ENCODE results near the gene TCTN1. TPM values are rescaled to one million over a fixed set of nuclear protein-coding genes. Genes with fewer than 3 reads are reported as not detected.
A peak's percentile ranks its signal among the peaks of the same experiment; 100 is the strongest.

The TCTN1 gene
- total and polyA plus RNA-seq, 2 of the 13 experiments (the other 11 are each of a cell fraction or from before 2014, with no cell fraction given): 13.6 to 16.0 TPM

DNA sequence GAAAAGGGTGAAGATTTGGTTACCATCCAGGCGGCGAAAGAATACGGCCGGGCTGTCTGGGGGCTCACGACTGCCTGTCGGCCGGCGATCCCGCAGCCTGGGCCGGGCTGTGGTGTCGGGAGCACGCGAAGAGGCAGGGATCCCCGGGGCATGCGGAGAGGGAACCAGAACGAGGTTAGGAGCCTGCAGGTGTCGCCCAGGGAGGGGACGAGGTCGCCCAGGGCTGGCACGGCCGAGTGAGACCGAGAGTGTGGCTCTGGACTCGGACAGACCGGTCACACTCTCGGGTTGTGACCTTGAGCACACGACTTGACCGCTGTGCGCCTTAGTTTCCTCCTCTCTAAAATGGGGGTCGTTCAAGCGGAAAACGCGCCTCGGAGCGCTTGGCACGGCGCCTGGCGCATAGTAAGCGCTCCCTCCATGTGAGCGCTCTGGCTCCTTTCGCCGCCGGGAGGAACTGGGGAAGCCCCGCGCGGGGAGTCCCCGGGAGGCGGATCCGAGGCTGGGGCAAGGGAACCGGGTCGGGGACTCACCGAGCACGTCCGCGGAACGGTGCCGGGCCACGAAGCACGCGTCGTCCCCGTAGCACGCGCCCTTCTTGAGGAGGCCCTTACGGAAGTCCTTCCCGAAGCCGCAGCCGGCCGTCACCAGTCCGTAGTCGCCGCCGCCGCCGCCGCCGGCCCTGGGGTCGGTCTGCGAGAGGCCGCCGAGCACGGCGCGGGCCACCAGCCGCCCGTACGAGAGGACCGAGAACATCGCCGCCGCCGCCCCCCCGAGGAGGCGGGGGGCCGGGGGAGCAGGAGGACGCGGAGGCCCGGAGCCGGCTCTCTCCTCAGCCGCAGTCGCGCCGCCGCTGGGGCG is 31.4 kb upstream of the TCTN1 start (continued):
- TF ChIP-seq ZBTB2 (CRISPR knock-in tag; IDR thresholded peaks at IDR 0.05; ENCODE audit: low read depth): no peak
- TF ChIP-seq ZNF674 (CRISPR knock-in tag; IDR thresholded peaks at IDR 0.05; ENCODE audit: low read depth): no peak
- no peak for TF ChIP-seq ZBTB46 (CRISPR knock-in tag; IDR thresholded peaks at IDR 0.05; ENCODE audit: borderline replicate concordance)
- TF ChIP-seq ZNF282 (IDR thresholded peaks at IDR 0.05; ENCODE audit: partially characterized antibody): no peak
- no peak for TF ChIP-seq CBX5 (CRISPR knock-in tag; IDR thresholded peaks at IDR 0.05; ENCODE audit: borderline replicate concordance)
- TF ChIP-seq SCMH1 (CRISPR knock-in tag; IDR thresholded peaks at IDR 0.05; ENCODE audit: borderline replicate concordance): no peak
- TF ChIP-seq ZNF232 (CRISPR knock-in tag; IDR thresholded peaks at IDR 0.05; ENCODE audit: borderline replicate concordance): no peak
- TF ChIP-seq HMGA1 (CRISPR knock-in tag; conservative IDR thresholded peaks at IDR 0.05): no peak
- no peak for TF ChIP-seq GLI4 (CRISPR knock-in tag; IDR thresholded peaks at IDR 0.05; ENCODE audit: borderline replicate concordance)
- peak; percentile 91 for TF ChIP-seq KMT2A (CRISPR knock-in tag; IDR thresholded peaks at IDR 0.05)
- no peak for TF ChIP-seq SALL2 (CRISPR knock-in tag; IDR thresholded peaks at IDR 0.05)
- no peak for TF ChIP-seq ZNF264 (CRISPR knock-in tag; IDR thresholded peaks at IDR 0.05)
- TF ChIP-seq RAD21 (CRISPR knock-in tag; IDR thresholded peaks at IDR 0.05): no peak
- no peak for TF ChIP-seq BORCS8-MEF2B (CRISPR knock-in tag; IDR thresholded peaks at IDR 0.05)
- no peak for TF ChIP-seq ZNF614 (CRISPR knock-in tag; IDR thresholded peaks at IDR 0.05; ENCODE audit: borderline replicate concordance)
- no peak for TF ChIP-seq FOXM1 (CRISPR knock-in tag; IDR thresholded peaks at IDR 0.05)
- TF ChIP-seq MAFG (CRISPR knock-in tag; IDR thresholded peaks at IDR 0.05): no peak
- peak; percentile 63; the same call in 1 of the 2 replicates for TF ChIP-seq ZNF350 (CRISPR knock-in tag; IDR thresholded peaks at IDR 0.05; ENCODE audit: borderline replicate concordance, low read depth)
- TF ChIP-seq KLF9 (CRISPR knock-in tag; IDR thresholded peaks at IDR 0.05; ENCODE audit: low read depth): no peak
- TF ChIP-seq ZNF224 (CRISPR knock-in tag; IDR thresholded peaks at IDR 0.05): 0 out of 2 replicates have a peak, but pooled peaks have one; percentile 24
- TF ChIP-seq, protein P1, sequence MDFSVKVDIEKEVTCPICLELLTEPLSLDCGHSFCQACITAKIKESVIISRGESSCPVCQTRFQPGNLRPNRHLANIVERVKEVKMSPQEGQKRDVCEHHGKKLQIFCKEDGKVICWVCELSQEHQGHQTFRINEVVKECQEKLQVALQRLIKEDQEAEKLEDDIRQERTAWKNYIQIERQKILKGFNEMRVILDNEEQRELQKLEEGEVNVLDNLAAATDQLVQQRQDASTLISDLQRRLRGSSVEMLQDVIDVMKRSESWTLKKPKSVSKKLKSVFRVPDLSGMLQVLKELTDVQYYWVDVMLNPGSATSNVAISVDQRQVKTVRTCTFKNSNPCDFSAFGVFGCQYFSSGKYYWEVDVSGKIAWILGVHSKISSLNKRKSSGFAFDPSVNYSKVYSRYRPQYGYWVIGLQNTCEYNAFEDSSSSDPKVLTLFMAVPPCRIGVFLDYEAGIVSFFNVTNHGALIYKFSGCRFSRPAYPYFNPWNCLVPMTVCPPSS (IDR thresholded peaks at IDR 0.05): no peak
- TF ChIP-seq FOSL2 (CRISPR knock-in tag; IDR thresholded peaks at IDR 0.05): no peak
- no peak for TF ChIP-seq ZNF230 (CRISPR knock-in tag; IDR thresholded peaks at IDR 0.05)
- TF ChIP-seq ZNF768 (CRISPR knock-in tag; IDR thresholded peaks at IDR 0.05): no peak
- no peak for TF ChIP-seq ZNF382 (CRISPR knock-in tag; IDR thresholded peaks at IDR 0.05; ENCODE audit: borderline replicate concordance)
- TF ChIP-seq CCAR2 (optimal IDR thresholded peaks at IDR 0.05; ENCODE audit: low read depth, low read length): no peak
- TF ChIP-seq ASH2L (IDR thresholded peaks at IDR 0.05; ENCODE audit: insufficient read length, low read depth, low read length): peak; percentile 67
